Activated CD4-positive, alpha-beta T cell treated with anti-CD3 and anti-CD28 coated beads for 4 hours (primary cell): ENCODE results near the gene ASF1B.
A peak's percentile ranks its signal among the peaks of the same experiment; 100 is the strongest.
"Not testable (repeated sequence)": the region's sequence is repeated elsewhere in the genome, so short reads cannot be mapped to it uniquely, and the experiment has no call there.

ENCODE experiments used
- DNase-seq, 2 donors: peaks; one replicate each; pipeline ENCODE4 v3.0.0-alpha.2; 2020

The ASF1B gene

GRCh38 chr19:14159059-14159458, 22.7 kb upstream of the ASF1B start:
- DNase-seq = no peak

GRCh38 chr19:14158276-14159023, 22.1 kb upstream of the ASF1B start:
- DNase-seq = no peak

- no peak for DNase-seq
Observed at GRCh38 chr19:14156971-14157717, 20.8 kb upstream of the ASF1B start.

- DNase-seq = no peak
Observed at GRCh38 chr19:14156122-14156521, 19.7 kb upstream of the ASF1B start.

GRCh38 chr19:14155371-14155770, 19.0 kb upstream of the ASF1B start:
- DNase-seq = no peak

- DNase-seq = no peak
Observed at GRCh38 chr19:14152713-14153112, 16.3 kb upstream of the ASF1B start.

GRCh38 chr19:14150770-14151661, 14.6 kb upstream of the ASF1B start:
- no peak for DNase-seq

- DNase-seq = no peak
Observed at GRCh38 chr19:14150041-14150769, 13.8 kb upstream of the ASF1B start.

- peak; percentile 27 to 49 for DNase-seq
Observed at GRCh38 chr19:14149509-14149994, 13.2 kb upstream of the ASF1B start.

- DNase-seq = no peak
Observed at GRCh38 chr19:14148751-14149410, 12.5 kb upstream of the ASF1B start.

- DNase-seq = peak; percentile 43 to 47
Observed at GRCh38 chr19:14147797-14148605, 11.6 kb upstream of the ASF1B start.

GRCh38 chr19:14146789-14147216, 10.4 kb upstream of the ASF1B start:
- DNase-seq = no peak

- DNase-seq = not testable (repeated sequence)
Observed at GRCh38 chr19:14146169-14146568, 9.8 kb upstream of the ASF1B start.

GRCh38 chr19:14145381-14145780, 9.0 kb upstream of the ASF1B start:
- DNase-seq = no peak

GRCh38 chr19:14142262-14143190, 6.1 kb upstream of the ASF1B start:
- DNase-seq = no peak

GRCh38 chr19:14141041-14141440, 4.7 kb upstream of the ASF1B start:
- DNase-seq = peak; percentile 26 to 34

GRCh38 chr19:14139944-14140343, 3.6 kb upstream of the ASF1B start:
- DNase-seq = no peak

- no peak for DNase-seq
Observed at GRCh38 chr19:14138576-14139265, 2.3 kb upstream of the ASF1B start.

- DNase-seq = no peak
Observed at GRCh38 chr19:14135985-14136508, 342 bp downstream of the ASF1B start.
